Neutrophil (primary cell): ENCODE data around the gene GSTK1.

Experiments used
- H3K27ac ChIP-seq: fragments of 200-600 bp; sonication (generic); 2 replicates; pipeline ENCODE4 v1.5.1; 2016; ENCODE audit warnings: mild to moderate bottlenecking, moderate library complexity
- H3K27me3 ChIP-seq: fragments of 200-600 bp; sonication (generic); 2 replicates; pipeline ENCODE4 v1.6.0; 2016; ENCODE audit warnings: mild to moderate bottlenecking
- H3K36me3 ChIP-seq: fragments of 200-600 bp; sonication (generic); 2 replicates; pipeline ENCODE4 v1.5.1; 2017
- H3K4me1 ChIP-seq, 2 experiments: fragments of 200-600 bp in 1 of 2; sonication (generic) in 1 of 2; 1 replicate in 1 of 2; 2 replicates in 1 of 2; pipeline versions ENCODE4 v1.5.1 to v1.6.1; 2013 to 2016; ENCODE audit warnings: low read depth in 1 of 2, low read length in 1 of 2, mild to moderate bottlenecking in 1 of 2, moderate library complexity in 1 of 2; ENCODE audit not compliant: control insufficient read depth in 1 of 2, insufficient read depth in 1 of 2
- H3K4me3 ChIP-seq, 2 experiments: fragments of 200-600 bp in 1 of 2; sonication (generic) in 1 of 2; 1 replicate in 1 of 2; 2 replicates in 1 of 2; pipeline ENCODE4 v1.5.1; 2013 to 2016; ENCODE audit warnings: low read depth in 1 of 2, low read length in 1 of 2, mild to moderate bottlenecking in 1 of 2, moderate library complexity in 1 of 2
- H3K9me3 ChIP-seq: fragments of 200-600 bp; sonication (generic); 2 replicates; pipeline ENCODE4 v1.5.1; 2016
- CTCF ChIP-seq: fragments of 200-600 bp; sonication (generic); IDR thresholded peaks from 2 replicates; pipeline ENCODE4 v1.5.1; 2016; ENCODE audit warnings: antibody characterized with exemption

Gene GSTK1

GRCh38 chr7:143318661-143319060 lies 55.4 kb downstream of the GSTK1 start:
- H3K27me3 ChIP-seq = no peaks in the 10 kb centered on the region
- no peak for TF ChIP-seq CTCF
- no peak overlapping the region for H3K4me3 ChIP-seq
- H3K27ac ChIP-seq = no peak overlapping the region
- H3K9me3 ChIP-seq = no peaks in the 10 kb centered on the region
- H3K36me3 ChIP-seq = no peaks in the 10 kb centered on the region
- H3K4me1 ChIP-seq = peaks cover 16 to 28% of the 10 kb centered on the region in 2 experiments
